ENCODE measurements around the gene TNFRSF1A.

Gene TNFRSF1A

GRCh38 chr12:6374786-6375160 lies 32.9 kb upstream of the TNFRSF1A start:
- no peak for DNase-seq (ENCODE audit: low read depth in 2 of 2)

DNA sequence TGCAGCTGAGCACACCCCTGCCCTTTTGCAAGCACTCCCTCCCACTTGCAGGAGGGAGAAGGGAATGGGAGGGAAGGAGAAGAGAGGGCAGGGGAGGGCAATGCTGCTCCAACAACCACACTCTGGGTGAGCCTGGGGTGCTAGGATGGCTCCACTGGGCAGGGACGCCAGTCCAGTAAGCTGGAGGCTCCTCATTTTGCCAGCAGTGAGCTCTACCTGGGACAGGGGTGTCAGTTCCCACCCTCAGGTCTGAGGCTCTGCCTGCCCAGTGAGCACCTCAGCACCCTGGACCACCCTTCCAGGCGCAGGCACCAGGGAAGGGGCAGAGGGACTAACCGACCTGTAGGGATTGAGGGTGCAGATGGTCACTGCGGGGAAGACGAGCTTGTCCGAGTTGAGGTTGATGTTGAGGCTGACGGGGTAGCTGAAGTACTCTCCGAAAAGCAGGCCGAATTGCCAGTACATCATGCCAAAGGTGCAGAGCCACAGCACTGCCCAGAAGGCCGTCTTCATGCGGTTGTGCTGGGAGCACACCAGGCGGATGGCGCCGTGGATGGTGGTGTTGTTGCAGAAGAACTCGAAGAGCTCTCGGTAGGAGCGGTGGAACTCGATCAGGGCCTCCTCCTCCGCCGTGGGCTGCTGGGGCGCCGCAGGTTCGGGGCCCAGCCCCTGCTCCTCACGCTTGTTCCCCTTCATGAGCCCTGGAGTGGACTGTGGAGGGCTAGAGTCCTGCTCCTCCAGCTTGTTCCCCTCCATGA lies 32.3 kb upstream of the TNFRSF1A start:
- DNase-seq (ENCODE audit: low read depth in 2 of 2) = no peak

- no peak for DNase-seq (ENCODE audit: low read depth in 2 of 2)
Measured at GRCh38 chr12:6373022-6373787, 31.3 kb upstream of the TNFRSF1A start.

GRCh38 chr12:6372403-6373003 lies 30.6 kb upstream of the TNFRSF1A start:
- DNase-seq (ENCODE audit: low read depth in 2 of 2) = no peak

- DNase-seq (ENCODE audit: low read depth in 2 of 2) = no peak
Measured at GRCh38 chr12:6370994-6371754, 29.3 kb upstream of the TNFRSF1A start.

DNA sequence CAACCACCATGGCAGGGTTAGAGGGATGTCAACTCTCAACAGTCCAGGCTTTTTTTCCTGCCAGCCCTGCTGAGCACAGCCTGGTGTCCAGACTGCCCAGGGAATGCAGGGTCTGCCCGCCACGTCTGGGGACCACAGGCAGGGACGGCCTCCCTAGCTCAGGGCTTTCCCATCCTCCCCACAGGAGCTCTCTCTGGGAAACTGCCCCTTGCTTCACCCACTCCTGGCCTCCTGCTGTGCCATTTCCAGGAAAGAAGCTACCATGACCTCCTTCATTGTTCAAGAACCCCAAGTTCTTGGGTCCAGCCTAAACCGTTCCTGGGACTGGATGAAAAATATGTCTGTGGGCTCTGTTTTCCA lies 28.7 kb upstream of the TNFRSF1A start:
- no peak for DNase-seq (ENCODE audit: low read depth in 2 of 2)

GRCh38 chr12:6369916-6370575 lies 28.2 kb upstream of the TNFRSF1A start:
- DNase-seq (ENCODE audit: low read depth in 2 of 2) = no peak

- no peak for DNase-seq (ENCODE audit: low read depth in 2 of 2)
Measured at GRCh38 chr12:6368906-6369525, 27.1 kb upstream of the TNFRSF1A start.

DNA sequence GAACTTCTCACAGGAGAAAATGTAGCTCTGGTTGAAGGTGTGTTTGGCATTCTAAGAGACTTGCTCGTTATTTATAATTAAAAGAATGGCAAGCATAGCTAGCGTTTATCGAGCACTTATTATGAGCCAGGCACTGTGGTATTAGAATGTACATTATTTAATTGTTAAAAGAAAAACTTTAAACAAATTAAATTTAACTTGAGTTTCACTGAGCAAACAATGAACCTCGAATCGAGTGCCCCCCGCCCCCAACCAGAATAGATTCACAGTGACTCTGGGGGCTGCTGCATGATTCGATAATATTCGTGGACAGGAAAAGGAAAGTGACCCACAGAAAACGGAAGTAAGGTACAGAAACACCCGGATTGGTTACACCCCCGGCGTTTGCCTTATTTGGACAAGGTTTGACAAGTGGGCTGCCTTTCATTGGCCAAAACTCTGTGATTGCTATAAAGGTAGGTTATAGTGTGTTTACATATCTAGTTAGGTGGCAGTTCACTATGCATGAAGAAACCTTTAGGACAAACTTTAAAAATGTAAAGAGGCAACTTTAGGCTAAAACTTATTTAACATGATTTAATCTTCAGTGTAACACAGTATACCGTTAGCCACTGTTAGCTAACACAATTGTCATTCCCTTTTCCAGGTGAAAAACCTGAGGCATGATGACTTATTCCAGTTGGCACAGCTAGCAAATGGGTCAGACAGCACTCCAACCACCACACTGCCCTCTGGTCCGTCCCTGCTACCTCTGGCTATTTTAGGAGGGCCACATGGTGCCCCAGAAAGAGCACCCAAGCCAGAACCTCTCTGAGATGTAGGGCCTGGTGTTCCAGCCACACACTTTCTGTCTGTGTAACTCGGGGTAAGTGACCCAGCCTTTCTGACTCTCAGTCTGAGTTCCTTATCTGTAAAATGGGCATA lies 26.4 kb upstream of the TNFRSF1A start:
- DNase-seq (ENCODE audit: low read depth in 2 of 2) = no peak

DNA sequence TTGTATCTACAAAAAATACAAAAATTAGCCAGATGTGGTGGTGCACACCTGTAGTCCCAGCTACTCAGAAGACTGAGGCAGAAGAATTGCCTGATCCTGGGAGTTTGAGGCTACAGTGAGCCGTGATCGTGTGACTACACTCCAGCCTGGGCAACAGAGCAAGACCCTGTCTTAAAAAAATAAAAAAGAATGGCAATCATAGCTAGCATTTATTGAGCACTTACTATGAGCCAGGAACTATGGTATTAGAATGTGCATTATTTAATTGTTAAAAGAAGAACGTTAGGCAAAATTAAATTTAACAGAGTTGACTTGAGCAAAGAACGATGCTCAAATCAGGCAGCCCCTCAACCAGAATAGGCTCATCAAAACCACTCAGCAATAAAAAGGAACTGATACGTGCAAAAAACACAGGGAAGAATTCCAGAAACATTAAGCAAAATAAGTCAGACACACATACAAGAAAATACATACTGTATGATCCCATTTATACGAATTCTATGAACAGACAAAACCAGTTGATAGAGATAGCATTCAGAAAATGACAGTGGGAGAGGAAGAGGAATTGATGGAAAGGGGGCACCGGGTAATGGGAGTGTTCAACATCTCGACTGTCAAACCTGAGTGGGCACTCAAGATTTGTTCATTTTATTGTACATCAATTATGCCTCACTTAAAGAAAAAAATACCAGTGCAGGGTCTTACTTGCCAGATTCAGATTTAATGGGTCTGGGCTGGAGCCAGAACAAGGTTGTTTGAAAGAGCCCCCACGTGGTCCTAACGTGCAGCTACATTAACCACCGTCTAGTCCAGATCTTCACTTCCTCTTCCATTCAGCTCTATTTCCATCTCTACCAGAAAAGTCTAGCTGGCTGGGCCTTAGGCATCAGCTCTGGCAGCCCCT lies 25.4 kb upstream of the TNFRSF1A start:
- DNase-seq (ENCODE audit: low read depth in 2 of 2) = no peak

DNA sequence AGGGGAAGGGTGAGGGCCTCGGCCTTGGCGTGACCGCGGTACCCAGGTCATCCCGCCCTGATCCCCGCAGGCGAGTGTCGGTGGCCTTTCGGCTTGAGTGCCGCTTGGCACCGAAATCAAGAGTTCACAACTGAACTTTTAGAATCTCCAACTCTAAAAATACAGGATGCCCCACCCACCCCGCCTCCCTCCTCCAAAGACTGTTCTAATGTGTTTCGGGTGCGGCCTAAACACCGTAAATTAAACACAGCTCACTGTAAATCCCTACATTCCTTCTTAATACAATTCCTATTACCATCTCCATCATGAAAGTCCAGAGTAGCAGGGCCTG lies 22.1 kb upstream of the TNFRSF1A start:
- no peak for DNase-seq (ENCODE audit: low read depth in 2 of 2)

- peak; percentile 64 to 66 for DNase-seq (ENCODE audit: low read depth in 2 of 2)
Measured at GRCh38 chr12:6363330-6364043, 21.6 kb upstream of the TNFRSF1A start.

DNA sequence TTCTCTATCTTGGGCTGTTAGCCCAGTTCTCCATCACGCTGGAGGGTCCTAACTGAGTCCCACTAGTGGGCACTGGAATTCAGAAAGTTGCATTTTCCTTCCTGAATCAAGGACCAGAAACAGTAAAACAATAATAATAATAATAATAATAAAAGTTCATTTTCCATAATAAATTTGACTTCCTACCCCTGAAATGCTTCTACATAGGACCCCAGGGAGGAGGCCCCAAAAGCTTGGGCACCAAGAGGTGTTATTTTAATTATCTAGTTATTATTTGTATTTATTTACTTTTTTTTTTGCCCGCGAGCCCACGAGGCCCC lies 21.1 kb upstream of the TNFRSF1A start:
- no peak for DNase-seq (ENCODE audit: low read depth in 2 of 2)

DNA sequence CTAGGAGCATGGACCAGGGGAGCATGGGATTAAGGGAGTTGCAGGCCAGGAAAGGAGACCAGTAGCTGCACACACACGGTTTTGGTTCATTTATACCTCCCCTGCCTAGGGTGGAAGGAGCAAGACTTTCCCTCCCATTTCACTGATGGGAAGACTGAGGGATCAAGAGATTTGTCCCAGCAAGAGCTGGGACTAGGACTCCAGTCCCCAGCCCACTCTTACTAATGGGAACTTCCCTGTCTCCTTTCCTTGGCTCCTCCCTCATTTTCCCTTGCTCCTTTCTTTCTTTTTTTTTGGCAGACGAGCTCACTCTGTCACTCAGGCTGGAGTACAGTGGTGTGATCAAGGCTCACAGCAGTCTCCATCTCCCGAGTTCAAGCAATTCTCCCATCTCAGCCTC lies 20.5 kb upstream of the TNFRSF1A start:
- DNase-seq (ENCODE audit: low read depth in 2 of 2) = no peak

- DNase-seq (ENCODE audit: low read depth in 2 of 2) = no peak
Measured at GRCh38 chr12:6361834-6362233, 20.0 kb upstream of the TNFRSF1A start.

- DNase-seq (ENCODE audit: low read depth in 2 of 2) = no peak
Measured at GRCh38 chr12:6360578-6361490, 19.0 kb upstream of the TNFRSF1A start.

- no peak for DNase-seq (ENCODE audit: low read depth in 2 of 2)
Measured at GRCh38 chr12:6360080-6360571, 18.2 kb upstream of the TNFRSF1A start.

- DNase-seq (ENCODE audit: low read depth in 2 of 2) = no peak
Measured at GRCh38 chr12:6358881-6359280, 17.0 kb upstream of the TNFRSF1A start.

Data from stimulated activated CD8-positive, alpha-beta memory T cell treated with anti-CD3 and anti-CD28 coated beads, Interleukin-15, amount 100 ng/mL, for 48 hours (primary cell).